H9 (cell line): ENCODE measurements around the gene C3orf70. TPM values are rescaled to one million over a fixed set of nuclear protein-coding genes. Genes with fewer than 3 reads are reported as not detected.

Source experiments
- DNase-seq: peaks from one replicate; pipeline ENCODE4 v3.0.0-alpha.2; 2017
- H2AFZ ChIP-seq: one replicate; pipeline ENCODE4 v1.6.1; 2013; ENCODE audit warnings: mild to moderate bottlenecking, low read length, control low read depth, moderate library complexity
- H2AK5ac ChIP-seq: 2 replicates; pipeline ENCODE4 v1.6.1; 2013; ENCODE audit warnings: low read length, control low read depth, mixed read lengths; ENCODE audit not compliant: insufficient read length
- H2BK120ac ChIP-seq: one replicate; pipeline ENCODE4 v1.6.1; 2013; ENCODE audit warnings: low read depth, mild to moderate bottlenecking, low read length, control low read depth, inconsistent platforms; ENCODE audit not compliant: poor library complexity, severe bottlenecking
- H2BK12ac ChIP-seq: 2 replicates; pipeline ENCODE4 v1.6.1; 2013; ENCODE audit warnings: low read length, control low read depth, mixed read lengths, low read depth; ENCODE audit not compliant: insufficient read length
- H2BK15ac ChIP-seq: 2 replicates; pipeline ENCODE4 v1.6.1; 2013; ENCODE audit warnings: low read depth, low read length, control low read depth
- H2BK20ac ChIP-seq: one replicate; pipeline ENCODE4 v1.6.1; 2013; ENCODE audit warnings: low read depth, mild to moderate bottlenecking, low read length, control low read depth, inconsistent platforms; ENCODE audit not compliant: poor library complexity, severe bottlenecking
- H2BK5ac ChIP-seq: 2 replicates; pipeline ENCODE4 v1.6.1; 2013; ENCODE audit warnings: low read length, control low read depth, mixed read lengths; ENCODE audit not compliant: insufficient read length
- H3K14ac ChIP-seq: 2 replicates; pipeline ENCODE4 v1.6.1; 2013; ENCODE audit warnings: low read length, control low read depth; ENCODE audit not compliant: insufficient read depth
- H3K18ac ChIP-seq: 2 replicates; pipeline ENCODE4 v1.6.1; 2013; ENCODE audit warnings: low read depth, mild to moderate bottlenecking, mixed read lengths, low read length, control low read depth; ENCODE audit not compliant: insufficient read length
- H3K23ac ChIP-seq: 2 replicates; pipeline ENCODE4 v1.6.1; 2013; ENCODE audit warnings: low read length, control low read depth, mixed read lengths, low read depth; ENCODE audit not compliant: insufficient read length
- H3K23me2 ChIP-seq: 2 replicates; pipeline ENCODE4 v1.6.1; 2013; ENCODE audit warnings: low read depth, mild to moderate bottlenecking, mixed read lengths, low read length, control low read depth; ENCODE audit not compliant: insufficient read length, poor library complexity, severe bottlenecking
- H3K27ac ChIP-seq: 2 replicates; pipeline ENCODE4 v1.5.1; 2013; ENCODE audit warnings: low read length, control low read depth, mixed read lengths, low read depth; ENCODE audit not compliant: insufficient read length
- H3K27me3 ChIP-seq: 2 replicates; pipeline ENCODE4 v1.6.1; 2013; ENCODE audit warnings: low read length, control low read depth, inconsistent platforms; ENCODE audit not compliant: insufficient read depth
- H3K4ac ChIP-seq: 2 replicates; pipeline ENCODE4 v1.6.1; 2013; ENCODE audit warnings: low read depth, mild to moderate bottlenecking, control low read depth, inconsistent platforms, low read length, moderate library complexity
- H3K4me1 ChIP-seq: 2 replicates; pipeline ENCODE4 v1.6.1; 2013; ENCODE audit warnings: low read length, control low read depth, inconsistent platforms; ENCODE audit not compliant: insufficient read depth
- H3K4me2 ChIP-seq: 2 replicates; pipeline ENCODE4 v1.6.1; 2013; ENCODE audit warnings: low read length, control low read depth, mixed read lengths; ENCODE audit not compliant: insufficient read length, insufficient read depth
- H3K56ac ChIP-seq: 2 replicates; pipeline ENCODE4 v1.6.1; 2013; ENCODE audit warnings: low read depth, mild to moderate bottlenecking, mixed read lengths, low read length, control low read depth; ENCODE audit not compliant: insufficient read length
- H3K79me1 ChIP-seq: 2 replicates; pipeline ENCODE4 v1.6.1; 2013; ENCODE audit warnings: low read depth, mild to moderate bottlenecking, moderate library complexity, low read length, control low read depth, inconsistent platforms; ENCODE audit not compliant: insufficient read depth, poor library complexity, severe bottlenecking
- H3K79me2 ChIP-seq: 2 replicates; pipeline ENCODE4 v1.6.1; 2013; ENCODE audit warnings: low read length, control low read depth, inconsistent platforms; ENCODE audit not compliant: insufficient read depth
- H3K9ac ChIP-seq: 2 replicates; pipeline ENCODE4 v1.6.1; 2013; ENCODE audit warnings: low read length, control low read depth, mixed read lengths; ENCODE audit not compliant: insufficient read length; ENCODE audit errors: extremely low read depth
- H3K9me3 ChIP-seq: one replicate; pipeline ENCODE4 v1.6.1; 2013; ENCODE audit warnings: low read depth, low read length, inconsistent platforms; ENCODE audit not compliant: control insufficient read depth
- H3T11ph ChIP-seq: one replicate; pipeline ENCODE4 v1.6.1; 2013; ENCODE audit warnings: mild to moderate bottlenecking, low read length, control low read depth, inconsistent platforms
- H4K20me1 ChIP-seq: one replicate; pipeline ENCODE4 v1.6.1; 2013; ENCODE audit not compliant: control insufficient read depth, insufficient read length, insufficient read depth
- H4K5ac ChIP-seq: 2 replicates; pipeline ENCODE4 v1.6.1; 2013; ENCODE audit warnings: low read depth, mild to moderate bottlenecking, mixed read lengths, low read length, control low read depth; ENCODE audit not compliant: insufficient read length
- H4K8ac ChIP-seq: replicated peaks from 2 replicates; pipeline ENCODE4 v1.6.1; 2013; ENCODE audit warnings: low read length, control low read depth, mixed read lengths, low read depth; ENCODE audit not compliant: insufficient read length
- H4K91ac ChIP-seq: 2 replicates; pipeline ENCODE4 v1.6.1; 2013; ENCODE audit warnings: low read depth, mild to moderate bottlenecking, moderate library complexity, mixed read lengths, low read length, control low read depth; ENCODE audit not compliant: insufficient read length
- H3K27ac Mint-ChIP-seq, 3 experiments: 2 replicates in 2 of 3; 3 replicates in 1 of 3; pipeline ENCODE4 v1.8.0; 2020 to 2021; ENCODE audit warnings: mixed read lengths in 3 of 3, mild to moderate bottlenecking in 1 of 3, moderate library complexity in 1 of 3
- H3K27me3 Mint-ChIP-seq: 2 replicates; pipeline ENCODE4 v1.8.0; 2021; ENCODE audit warnings: low read depth, mild to moderate bottlenecking, moderate library complexity, mixed read lengths
- H3K36me3 Mint-ChIP-seq, 3 experiments: 2 replicates in 2 of 3; 3 replicates in 1 of 3; pipeline ENCODE4 v1.8.0; 2020 to 2021; ENCODE audit warnings: low read depth in 3 of 3, mixed read lengths in 3 of 3; ENCODE audit not compliant: insufficient read depth in 1 of 3
- H3K4me1 Mint-ChIP-seq, 2 experiments: 2 replicates each; pipeline ENCODE4 v1.8.0; 2020; ENCODE audit warnings: mixed read lengths in 2 of 2
- H3K4me3 Mint-ChIP-seq, 2 experiments: 2 replicates in 1 of 2; 3 replicates in 1 of 2; pipeline ENCODE4 v1.8.0; 2020 to 2021; ENCODE audit warnings: mild to moderate bottlenecking in 2 of 2, mixed read lengths in 2 of 2, moderate library complexity in 1 of 2
- H3K9me3 Mint-ChIP-seq, 2 experiments: 2 replicates in 1 of 2; 3 replicates in 1 of 2; pipeline ENCODE4 v1.8.0; 2020; ENCODE audit warnings: mild to moderate bottlenecking in 2 of 2, mixed read lengths in 2 of 2, moderate library complexity in 1 of 2
- CTCF ChIP-seq: fragments of 200-600 bp; sonication (generic); conservative IDR thresholded peaks from 3 replicates; pipeline ENCODE4 v1.8.0; 2021; ENCODE audit warnings: antibody characterized with exemption, mild to moderate bottlenecking
- WGBS: extraction: QIAGEN DNeasy Blood & Tissue Kit; methylation state at CpG from one replicate; pipeline ENCODE4 v1.1.7; 2013; ENCODE audit warnings: missing lambda C conversion rate, low lambda C conversion rate, mixed read lengths; ENCODE audit not compliant: insufficient read length; ENCODE audit errors: extremely low coverage; 5-methylcytosine and 5-hydroxymethylcytosine counted together
- total RNA-seq: library from RNA; stranded (reverse); gene quantifications from 2 replicates; pipeline ENCODE4 v1.2.1, GENCODE V29; 2021

C3orf70 gene
- total RNA-seq, 1 experiment from 2014 or later: 0.52 TPM

- H3K4ac ChIP-seq: no peak overlapping the region
These were observed 123.8 kb downstream of the C3orf70 start for GRCh38 chr3:185029086-185029485.

More at GRCh38 chr3:185029086-185029485, 123.8 kb downstream of the C3orf70 start:
- no peak overlapping the region for H2AFZ ChIP-seq
- no peaks in the 10 kb centered on the region for H3K79me2 ChIP-seq
- Mint-ChIP-seq H3K27me3 (no peaks in the 10 kb centered on the region), H3K4me1 (peaks cover 5% of the 10 kb centered on the region in 2 experiments), H3K36me3 (peaks cover 3 to 7% (median 5%) of the 10 kb centered on the region in 3 experiments; a peak in 5 of 7 replicates), H3K27ac (no peak overlapping the region), H3K4me3 (no peak overlapping the region), H3K9me3 (no peaks in the 10 kb centered on the region)
- no peak overlapping the region for H2BK20ac ChIP-seq
- no peak overlapping the region for H3K14ac ChIP-seq
- no peak overlapping the region for H4K91ac ChIP-seq
- H3T11ph ChIP-seq: no peak overlapping the region
- no peak overlapping the region for H3K9ac ChIP-seq
- H3K18ac ChIP-seq: no peak overlapping the region
- no peak overlapping the region for H3K56ac ChIP-seq
- no peak overlapping the region for H2BK12ac ChIP-seq
- H3K79me1 ChIP-seq: no peaks in the 10 kb centered on the region
- H2AK5ac ChIP-seq: no peak overlapping the region
- no peak for DNase-seq
- H3K27me3 ChIP-seq: no peaks in the 10 kb centered on the region
- H4K20me1 ChIP-seq: no peaks in the 10 kb centered on the region
- no peak overlapping the region for H4K5ac ChIP-seq
- H3K4me2 ChIP-seq: no peak overlapping the region
- no peaks in the 10 kb centered on the region for H3K23me2 ChIP-seq
- no peak for TF ChIP-seq CTCF
- no CpG with 5 or more reads among the region's 1 CpG for WGBS
- H3K27ac ChIP-seq: no peak overlapping the region
- no peak overlapping the region for H2BK5ac ChIP-seq
- H2BK15ac ChIP-seq: no peak overlapping the region
- H3K23ac ChIP-seq: no peak overlapping the region
- no peaks in the 10 kb centered on the region for H3K9me3 ChIP-seq
- H2BK120ac ChIP-seq: no peak overlapping the region
- no peak overlapping the region for H4K8ac ChIP-seq
- H3K4me1 ChIP-seq: no peaks in the 10 kb centered on the region; the same call in 1 of the 2 replicates
